Activated naive CD8-positive, alpha-beta T cell treated with anti-CD3 and anti-CD28 coated beads for 36 hours (primary cell): Measurements from ENCODE around the gene PHF21A. TPM values are rescaled to one million over a fixed set of nuclear protein-coding genes. Genes with fewer than 3 reads are reported as not detected.
"Not testable (repeated sequence)": the region's sequence is repeated elsewhere in the genome, so short reads cannot be mapped to it uniquely, and the experiment has no call there.

Experiments used
- DNase-seq: peaks from one replicate; pipeline ENCODE4 v3.0.0; 2021
- H3K27ac Mint-ChIP-seq: one replicate; pipeline ENCODE4 v1.8.0; 2022; ENCODE audit warnings: mild to moderate bottlenecking, moderate library complexity, mixed read lengths
- H3K27me3 Mint-ChIP-seq: one replicate; pipeline ENCODE4 v1.8.0; 2022; ENCODE audit warnings: mild to moderate bottlenecking, mixed read lengths
- H3K36me3 Mint-ChIP-seq: one replicate; pipeline ENCODE4 v1.8.0; 2021; ENCODE audit warnings: mild to moderate bottlenecking, mixed read lengths
- H3K4me1 Mint-ChIP-seq: one replicate; pipeline ENCODE4 v1.8.0; 2021; ENCODE audit warnings: mixed read lengths
- H3K4me3 Mint-ChIP-seq: one replicate; pipeline ENCODE4 v1.8.0; 2022; ENCODE audit warnings: mild to moderate bottlenecking, moderate library complexity, mixed read lengths
- H3K9me3 Mint-ChIP-seq: one replicate; pipeline ENCODE4 v1.8.0; 2022; ENCODE audit warnings: mixed read lengths
- total RNA-seq, 2 experiments: library from RNA; stranded (reverse); gene quantifications; one replicate each; pipeline ENCODE4 v1.2.3, GENCODE V29; 2021

Gene PHF21A
- total RNA-seq, 2 experiments from 2014 or later, result 24.8 to 29.7 TPM

GRCh38 chr11:46045811-46046210 lies 75.4 kb downstream of the PHF21A start:
- no peak overlapping the region for H3K27ac Mint-ChIP-seq
- no peaks in the 10 kb centered on the region for H3K27me3 Mint-ChIP-seq
- H3K4me1 Mint-ChIP-seq, result peaks cover 10% of the 10 kb centered on the region
- no peak overlapping the region for H3K4me3 Mint-ChIP-seq
- no peaks in the 10 kb centered on the region for H3K9me3 Mint-ChIP-seq
- no peak for DNase-seq
- H3K36me3 Mint-ChIP-seq, result peaks cover 18% of the 10 kb centered on the region

- Mint-ChIP-seq H3K4me1 (peaks cover 20% of the 10 kb centered on the region), H3K9me3 (no peaks in the 10 kb centered on the region), H3K4me3 (no peak overlapping the region), H3K27ac (no peak overlapping the region), H3K36me3 (peaks cover 17% of the 10 kb centered on the region), H3K27me3 (no peaks in the 10 kb centered on the region)
- no peak for DNase-seq
Measured at GRCh38 chr11:46044601-46045000, 76.7 kb downstream of the PHF21A start.

GRCh38 chr11:46039990-46040389 lies 81.3 kb downstream of the PHF21A start:
- H3K27me3 Mint-ChIP-seq, result no peaks in the 10 kb centered on the region
- H3K27ac Mint-ChIP-seq, result no peak overlapping the region
- H3K9me3 Mint-ChIP-seq, result no peaks in the 10 kb centered on the region
- peaks cover 25% of the 10 kb centered on the region for H3K4me1 Mint-ChIP-seq
- DNase-seq, result no peak
- no peak overlapping the region for H3K4me3 Mint-ChIP-seq
- H3K36me3 Mint-ChIP-seq, result peaks cover 2% of the 10 kb centered on the region

GRCh38 chr11:46038529-46038928 lies 82.7 kb downstream of the PHF21A start:
- H3K27ac Mint-ChIP-seq, result no peak overlapping the region
- H3K9me3 Mint-ChIP-seq, result no peaks in the 10 kb centered on the region
- H3K36me3 Mint-ChIP-seq, result peaks cover 2% of the 10 kb centered on the region
- no peak for DNase-seq
- H3K27me3 Mint-ChIP-seq, result no peaks in the 10 kb centered on the region
- peaks cover 25% of the 10 kb centered on the region for H3K4me1 Mint-ChIP-seq
- no peak overlapping the region for H3K4me3 Mint-ChIP-seq

- no peak for DNase-seq
- no peaks in the 10 kb centered on the region for H3K36me3 Mint-ChIP-seq
- H3K4me3 Mint-ChIP-seq, result no peak overlapping the region
- no peaks in the 10 kb centered on the region for H3K9me3 Mint-ChIP-seq
- H3K27ac Mint-ChIP-seq, result no peak overlapping the region
- peaks cover 25% of the 10 kb centered on the region for H3K4me1 Mint-ChIP-seq
- H3K27me3 Mint-ChIP-seq, result no peaks in the 10 kb centered on the region
Measured at GRCh38 chr11:46036969-46037368, 84.3 kb downstream of the PHF21A start.

- H3K4me1 Mint-ChIP-seq, result peaks cover 17% of the 10 kb centered on the region
- no peak overlapping the region for H3K27ac Mint-ChIP-seq
- no peaks in the 10 kb centered on the region for H3K36me3 Mint-ChIP-seq
- no peak for DNase-seq
- no peaks in the 10 kb centered on the region for H3K27me3 Mint-ChIP-seq
- no peak overlapping the region for H3K4me3 Mint-ChIP-seq
- no peaks in the 10 kb centered on the region for H3K9me3 Mint-ChIP-seq
Measured at GRCh38 chr11:46036009-46036408, 85.2 kb downstream of the PHF21A start.

GRCh38 chr11:46034041-46034440 lies 87.2 kb downstream of the PHF21A start:
- Mint-ChIP-seq H3K27me3 (no peaks in the 10 kb centered on the region), H3K4me1 (peaks cover 3% of the 10 kb centered on the region), H3K4me3 (no peak overlapping the region), H3K9me3 (no peaks in the 10 kb centered on the region), H3K36me3 (no peaks in the 10 kb centered on the region), H3K27ac (no peak overlapping the region)
- no peak for DNase-seq

GRCh38 chr11:46026606-46027293 lies 94.5 kb downstream of the PHF21A start:
- Mint-ChIP-seq H3K4me3 (no peak overlapping the region), H3K27ac (no peak overlapping the region), H3K27me3 (no peaks in the 10 kb centered on the region), H3K9me3 (no peaks in the 10 kb centered on the region), H3K4me1 (no peaks in the 10 kb centered on the region), H3K36me3 (no peaks in the 10 kb centered on the region)
- DNase-seq, result no peak

- no peak overlapping the region for H3K27ac Mint-ChIP-seq
- no peaks in the 10 kb centered on the region for H3K27me3 Mint-ChIP-seq
- H3K9me3 Mint-ChIP-seq, result no peaks in the 10 kb centered on the region
- DNase-seq, result no peak
- peaks cover 4% of the 10 kb centered on the region for H3K4me1 Mint-ChIP-seq
- H3K4me3 Mint-ChIP-seq, result no peak overlapping the region
- peaks cover 4% of the 10 kb centered on the region for H3K36me3 Mint-ChIP-seq
Measured at GRCh38 chr11:46020084-46020599, 101.1 kb downstream of the PHF21A start.

- peaks cover 2% of the 10 kb centered on the region for H3K9me3 Mint-ChIP-seq
- H3K36me3 Mint-ChIP-seq, result peaks cover 7% of the 10 kb centered on the region
- no peak overlapping the region for H3K27ac Mint-ChIP-seq
- no peak for DNase-seq
- H3K4me1 Mint-ChIP-seq, result peaks cover 5% of the 10 kb centered on the region
- no peak overlapping the region for H3K4me3 Mint-ChIP-seq
- no peaks in the 10 kb centered on the region for H3K27me3 Mint-ChIP-seq
Measured at GRCh38 chr11:46018651-46019050, 102.6 kb downstream of the PHF21A start.

- no peak for DNase-seq
- Mint-ChIP-seq H3K9me3 (peaks cover 2% of the 10 kb centered on the region), H3K4me1 (peaks cover 10% of the 10 kb centered on the region), H3K27ac (no peak overlapping the region), H3K27me3 (no peaks in the 10 kb centered on the region), H3K36me3 (peaks cover 7% of the 10 kb centered on the region), H3K4me3 (no peak overlapping the region)
Measured at GRCh38 chr11:46017341-46017740, 103.9 kb downstream of the PHF21A start.

- DNase-seq, result no peak
- H3K4me1 Mint-ChIP-seq, result peaks cover 10% of the 10 kb centered on the region
- H3K27ac Mint-ChIP-seq, result no peak overlapping the region
- peaks cover 2% of the 10 kb centered on the region for H3K9me3 Mint-ChIP-seq
- peaks cover 7% of the 10 kb centered on the region for H3K36me3 Mint-ChIP-seq
- no peaks in the 10 kb centered on the region for H3K27me3 Mint-ChIP-seq
- H3K4me3 Mint-ChIP-seq, result no peak overlapping the region
Measured at GRCh38 chr11:46015941-46016340, 105.3 kb downstream of the PHF21A start.

- not testable (repeated sequence) for H3K9me3 Mint-ChIP-seq, H3K27ac Mint-ChIP-seq, H3K4me1 Mint-ChIP-seq, DNase-seq, H3K27me3 Mint-ChIP-seq, H3K36me3 Mint-ChIP-seq, H3K4me3 Mint-ChIP-seq
Measured at GRCh38 chr11:46014168-46014567, 107.1 kb downstream of the PHF21A start.

GRCh38 chr11:46012185-46012584 lies 109.1 kb downstream of the PHF21A start:
- Mint-ChIP-seq H3K4me3 (no peak overlapping the region), H3K27ac (no peak overlapping the region), H3K9me3 (peaks cover 2% of the 10 kb centered on the region), H3K4me1 (peaks cover 8% of the 10 kb centered on the region), H3K27me3 (no peaks in the 10 kb centered on the region), H3K36me3 (peaks cover 7% of the 10 kb centered on the region)
- no peak for DNase-seq

GRCh38 chr11:46010100-46010499 lies 111.2 kb downstream of the PHF21A start:
- Mint-ChIP-seq H3K4me3 (no peak overlapping the region), H3K36me3 (peaks cover 3% of the 10 kb centered on the region), H3K27me3 (no peaks in the 10 kb centered on the region), H3K4me1 (peaks cover 5% of the 10 kb centered on the region), H3K27ac (no peak overlapping the region), H3K9me3 (peaks cover 2% of the 10 kb centered on the region)
- no peak for DNase-seq

- no peak overlapping the region for H3K4me3 Mint-ChIP-seq
- no peaks in the 10 kb centered on the region for H3K27me3 Mint-ChIP-seq
- no peaks in the 10 kb centered on the region for H3K36me3 Mint-ChIP-seq
- no peak overlapping the region for H3K27ac Mint-ChIP-seq
- H3K9me3 Mint-ChIP-seq, result no peaks in the 10 kb centered on the region
- peaks cover 5% of the 10 kb centered on the region for H3K4me1 Mint-ChIP-seq
- DNase-seq, result no peak
Measured at GRCh38 chr11:46009647-46010046, 111.6 kb downstream of the PHF21A start.
